ENCODE results near the gene CACNG4.
A peak's percentile ranks its signal among the peaks of the same experiment; 100 is the strongest.

CACNG4 gene

GRCh38 chr17:66954632-66955031 is 9.9 kb upstream of the CACNG4 start:
- H3K4me1 Mint-ChIP-seq: peaks cover 23% of the 10 kb centered on the region
- no peak overlapping the region for H3K27ac Mint-ChIP-seq
- no peak for TF ChIP-seq CTCF (IDR thresholded peaks at IDR 0.05; ENCODE audit: unreplicated experiment in 3 of 3)
- no peaks in the 10 kb centered on the region for H3K36me3 Mint-ChIP-seq (ENCODE audit: low read depth)
- H3K9me3 Mint-ChIP-seq: peaks cover 4% of the 10 kb centered on the region
- H3K4me3 Mint-ChIP-seq: no peak overlapping the region
- peaks cover 39% of the 10 kb centered on the region for H3K27me3 Mint-ChIP-seq (ENCODE audit: low read depth)

GRCh38 chr17:66955821-66956220 is 8.7 kb upstream of the CACNG4 start:
- no peaks in the 10 kb centered on the region for H3K36me3 Mint-ChIP-seq (ENCODE audit: low read depth)
- no peak overlapping the region for H3K4me3 Mint-ChIP-seq
- H3K27me3 Mint-ChIP-seq (ENCODE audit: low read depth): peaks cover 44% of the 10 kb centered on the region
- H3K27ac Mint-ChIP-seq: no peak overlapping the region
- peaks cover 22% of the 10 kb centered on the region for H3K4me1 Mint-ChIP-seq
- no peak for TF ChIP-seq CTCF (IDR thresholded peaks at IDR 0.05; ENCODE audit: unreplicated experiment in 3 of 3)
- H3K9me3 Mint-ChIP-seq: no peaks in the 10 kb centered on the region

GRCh38 chr17:66956941-66957340 is 7.6 kb upstream of the CACNG4 start:
- H3K27ac Mint-ChIP-seq: no peak overlapping the region
- peaks cover 22% of the 10 kb centered on the region for H3K4me1 Mint-ChIP-seq
- H3K27me3 Mint-ChIP-seq (ENCODE audit: low read depth): peaks cover 48% of the 10 kb centered on the region
- H3K9me3 Mint-ChIP-seq: no peaks in the 10 kb centered on the region
- no peak for TF ChIP-seq CTCF (IDR thresholded peaks at IDR 0.05; ENCODE audit: unreplicated experiment in 3 of 3)
- no peak overlapping the region for H3K4me3 Mint-ChIP-seq
- no peaks in the 10 kb centered on the region for H3K36me3 Mint-ChIP-seq (ENCODE audit: low read depth)

GRCh38 chr17:66957343-66957742 is 7.2 kb upstream of the CACNG4 start:
- H3K9me3 Mint-ChIP-seq: no peaks in the 10 kb centered on the region
- H3K36me3 Mint-ChIP-seq (ENCODE audit: low read depth): no peaks in the 10 kb centered on the region
- peaks cover 22% of the 10 kb centered on the region for H3K4me1 Mint-ChIP-seq
- TF ChIP-seq CTCF (IDR thresholded peaks at IDR 0.05; ENCODE audit: unreplicated experiment in 3 of 3): no peak
- H3K4me3 Mint-ChIP-seq: no peak overlapping the region
- H3K27ac Mint-ChIP-seq: no peak overlapping the region
- H3K27me3 Mint-ChIP-seq (ENCODE audit: low read depth): peaks cover 52% of the 10 kb centered on the region

- Mint-ChIP-seq H3K9me3 (no peaks in the 10 kb centered on the region), H3K4me1 (peaks cover 25% of the 10 kb centered on the region), H3K4me3 (peak overlapping the region in 1 of 3 experiments; percentile 31), H3K27ac (peak overlapping the region in 2 of 3 experiments; percentile 35 to 36), H3K36me3 (ENCODE audit: low read depth) (no peaks in the 10 kb centered on the region), H3K27me3 (ENCODE audit: low read depth) (peaks cover 59% of the 10 kb centered on the region)
- TF ChIP-seq CTCF (IDR thresholded peaks at IDR 0.05; ENCODE audit: unreplicated experiment in 3 of 3): no peak
Measured at GRCh38 chr17:66957951-66958579, 6.4 kb upstream of the CACNG4 start.

Data from nephron (organoid).